Gastroesophageal sphincter (tissue), 4 donors: ENCODE data around the gene PRSS16. TPM values are rescaled to one million over a fixed set of nuclear protein-coding genes. Genes with fewer than 3 reads are reported as not detected.
"Not testable (repeated sequence)": the region's sequence is repeated elsewhere in the genome, so short reads cannot be mapped to it uniquely, and the experiment has no call there.

Experiments
- ATAC-seq: fragments of 150-250 bp; one replicate; pipeline ENCODE4 v1.9.1; 2016; ENCODE audit warnings: mild to moderate bottlenecking, moderate library complexity
- H3K27ac ChIP-seq, 4 donors: fragments of 200-600 bp; sonication (generic) in 3 of 4; 1 replicate in 3 of 4; 2 replicates in 1 of 4; pipeline ENCODE4 v1.5.1; 2016 to 2019
- H3K27me3 ChIP-seq: fragments of 200-600 bp; sonication (generic); one replicate; pipeline ENCODE4 v1.5.1; 2019
- H3K36me3 ChIP-seq, 2 donors: fragments of 200-600 bp; sonication (generic); one replicate each; pipeline ENCODE4 v1.5.1; 2019; ENCODE audit warnings: control low read depth in 1 of 2
- H3K4me1 ChIP-seq, 3 donors: fragments of 200-600 bp; sonication (generic); 1 replicate in 2 of 3; 2 replicates in 1 of 3; pipeline ENCODE4 v1.5.1; 2016 to 2019; ENCODE audit warnings: control low read depth in 2 of 3
- H3K4me3 ChIP-seq, 2 donors: fragments of 200-600 bp; sonication (generic); one replicate each; pipeline ENCODE4 v1.5.1; 2019; ENCODE audit warnings: mild to moderate bottlenecking in 1 of 2, moderate library complexity in 1 of 2
- H3K9me3 ChIP-seq, 3 donors: fragments of 200-600 bp; sonication (generic); one replicate each; pipeline ENCODE4 v1.5.1; 2017 to 2019; ENCODE audit warnings: control low read depth in 2 of 3
- CTCF ChIP-seq, 4 experiments: fragments of 200-600 bp in 2 of 4; fragments of 450-650 bp in 2 of 4; sonication (generic) in 1 of 4; IDR thresholded peaks; one replicate each; pipeline ENCODE4 v1.5.1; 2017 to 2019; ENCODE audit warnings: antibody characterized with exemption in 4 of 4, mild to moderate bottlenecking in 2 of 4, moderate library complexity in 2 of 4
- EP300 ChIP-seq: sonication (generic); formaldehyde crosslinking; IDR thresholded peaks from one replicate; pipeline ENCODE4 v1.6.1; 2017; ENCODE audit warnings: antibody characterized with exemption, mild to moderate bottlenecking
- POLR2A ChIP-seq, 2 donors: fragments of 450-650 bp; IDR thresholded peaks; one replicate each; pipeline ENCODE4 v1.6.1; 2017; ENCODE audit warnings: antibody characterized with exemption in 2 of 2, mild to moderate bottlenecking in 2 of 2, moderate library complexity in 1 of 2
- POLR2AphosphoS5 ChIP-seq: sonication (generic); formaldehyde crosslinking; IDR thresholded peaks from one replicate; pipeline ENCODE4 v1.6.1; 2017; ENCODE audit warnings: antibody characterized with exemption
- WGBS, 2 donors: methylation state at CpG; one replicate each; pipeline ENCODE4 v1.1.5; 2018; ENCODE audit warnings: low coverage in 1 of 2; 5-methylcytosine and 5-hydroxymethylcytosine counted together
- total RNA-seq, 4 donors: library from RNA; depleted of rRNA; stranded (reverse); fragments of >200 nt; gene quantifications; one replicate each; pipeline ENCODE4 v1.1.0, GENCODE V29; 2016

Gene PRSS16
- total RNA-seq, 4 donors from 2014 or later: 2.3 TPM; not detected in 3

- no peak overlapping the region for H3K27ac ChIP-seq
- no peak overlapping the region for H3K4me3 ChIP-seq
- H3K27me3 ChIP-seq: peaks cover 99% of the 10 kb centered on the region
- no peaks in the 10 kb centered on the region for H3K36me3 ChIP-seq
- TF ChIP-seq CTCF (IDR thresholded peaks at IDR 0.05): no peak
- TF ChIP-seq POLR2A (IDR thresholded peaks at IDR 0.05): no peak
- no peak for TF ChIP-seq POLR2AphosphoS5
- TF ChIP-seq EP300: no peak
- H3K4me1 ChIP-seq: no peaks in the 10 kb centered on the region
- WGBS, 2 donors: 33 to 72% methylated on average over 1 to 12 of the region's 18 CpGs
- ATAC-seq: no peak
- peaks cover 0 to 10% (median 0%) of the 10 kb centered on the region in 3 donors for H3K9me3 ChIP-seq
These were observed 37.7 kb upstream of the PRSS16 start for GRCh38 chr6:27209659-27210269.

- H3K9me3 ChIP-seq: peaks cover 0 to 41% (median 0%) of the 10 kb centered on the region in 3 donors
- H3K36me3 ChIP-seq, H3K27ac ChIP-seq, H3K4me3 ChIP-seq, ATAC-seq, H3K4me1 ChIP-seq: not testable (repeated sequence)
- WGBS, 2 donors: 73 to 76% methylated on average over 5 to 6 of the region's 15 CpGs
- peaks cover 97% of the 10 kb centered on the region for H3K27me3 ChIP-seq
These were observed 34.4 kb upstream of the PRSS16 start for GRCh38 chr6:27213091-27213517.

GRCh38 chr6:27213544-27214125, 33.9 kb upstream of the PRSS16 start:
- Histone ChIP-seq H3K9me3 (peaks cover 0 to 41% (median 0%) of the 10 kb centered on the region in 3 donors), H3K4me1 (no peaks in the 10 kb centered on the region), H3K27me3 (peaks cover 97% of the 10 kb centered on the region), H3K36me3 (no peaks in the 10 kb centered on the region), H3K27ac (no peak overlapping the region), H3K4me3 (no peak overlapping the region)
- TF ChIP-seq POLR2AphosphoS5 (no peak), CTCF (IDR thresholded peaks at IDR 0.05) (no peak), POLR2A (IDR thresholded peaks at IDR 0.05) (no peak), EP300 (no peak)
- no peak for ATAC-seq
- 22 to 24% methylated on average over 20 to 23 of the region's 29 CpGs for WGBS, 2 donors

GRCh38 chr6:27214126-27214601, 33.3 kb upstream of the PRSS16 start:
- no peak for ATAC-seq

GRCh38 chr6:27216874-27217273, 30.6 kb upstream of the PRSS16 start:
- WGBS, 2 donors: 92% methylated on average over 11 to 17 of the region's 21 CpGs
- peaks cover 93% of the 10 kb centered on the region for H3K27me3 ChIP-seq
- no peaks in the 10 kb centered on the region for H3K4me1 ChIP-seq
- H3K36me3 ChIP-seq: no peaks in the 10 kb centered on the region
- H3K27ac ChIP-seq: no peak overlapping the region
- no peak for ATAC-seq
- H3K9me3 ChIP-seq: peaks cover 0 to 41% (median 0%) of the 10 kb centered on the region in 3 donors
- H3K4me3 ChIP-seq: no peak overlapping the region
- no peak for TF ChIP-seq POLR2AphosphoS5
- TF ChIP-seq CTCF (IDR thresholded peaks at IDR 0.05): no peak
- no peak for TF ChIP-seq POLR2A (IDR thresholded peaks at IDR 0.05)
- no peak for TF ChIP-seq EP300

More at GRCh38 chr6:27214126-27214601, 33.3 kb upstream of the PRSS16 start:
- H3K4me3 ChIP-seq: no peak overlapping the region
- peaks cover 0 to 41% (median 0%) of the 10 kb centered on the region in 3 donors for H3K9me3 ChIP-seq
- H3K27me3 ChIP-seq: peaks cover 97% of the 10 kb centered on the region
- no peaks in the 10 kb centered on the region for H3K36me3 ChIP-seq
- TF ChIP-seq EP300: no peak
- TF ChIP-seq POLR2A (IDR thresholded peaks at IDR 0.05): no peak
- TF ChIP-seq CTCF (IDR thresholded peaks at IDR 0.05): no peak
- TF ChIP-seq POLR2AphosphoS5: no peak
- no peak overlapping the region for H3K27ac ChIP-seq
- WGBS, 2 donors: 13 to 34% methylated on average over 13 to 19 of the region's 19 CpGs
- no peaks in the 10 kb centered on the region for H3K4me1 ChIP-seq

GRCh38 chr6:27222971-27223370, 24.5 kb upstream of the PRSS16 start:
- 86 to 92% methylated on average over 4 to 8 of the region's 15 CpGs for WGBS, 2 donors

More at GRCh38 chr6:27222971-27223370, 24.5 kb upstream of the PRSS16 start:
- not testable (repeated sequence) for H3K9me3 ChIP-seq, H3K4me3 ChIP-seq, H3K36me3 ChIP-seq, H3K4me1 ChIP-seq, ATAC-seq, H3K27ac ChIP-seq
- H3K27me3 ChIP-seq: peaks cover 90% of the 10 kb centered on the region
